GM19025 (cell line): ENCODE data around the gene CTBP1.

Experiments used
- ATAC-seq: cut with Tn5 transposase; IDR thresholded peaks from one replicate; pipeline ENCODE4 v1.9.1; 2021; ENCODE audit warnings: mild to moderate bottlenecking, low read depth, moderate library complexity; ENCODE audit not compliant: unreplicated experiment

CTBP1 gene

GRCh38 chr4:1201851-1202525 lies 46.9 kb downstream of the CTBP1 start:
- peak; percentile 26 for ATAC-seq

- no peak for ATAC-seq
Measured at GRCh38 chr4:1200425-1201035, 48.4 kb downstream of the CTBP1 start.

GRCh38 chr4:1199556-1200331 lies 49.2 kb downstream of the CTBP1 start:
- ATAC-seq = no peak

- no peak for ATAC-seq
Measured at GRCh38 chr4:1198098-1198844, 50.7 kb downstream of the CTBP1 start.

- ATAC-seq = no peak
Measured at GRCh38 chr4:1196421-1197183, 52.3 kb downstream of the CTBP1 start.

- no peak for ATAC-seq
Measured at GRCh38 chr4:1195891-1196401, 53.0 kb downstream of the CTBP1 start.

GRCh38 chr4:1195109-1195671 lies 53.7 kb downstream of the CTBP1 start:
- ATAC-seq = no peak

GRCh38 chr4:1194010-1194900 lies 54.7 kb downstream of the CTBP1 start:
- ATAC-seq = no peak

GRCh38 chr4:1193206-1194009 lies 55.5 kb downstream of the CTBP1 start:
- ATAC-seq = no peak

GRCh38 chr4:1192493-1193205 lies 56.3 kb downstream of the CTBP1 start:
- ATAC-seq = no peak

- no peak for ATAC-seq
Measured at GRCh38 chr4:1192091-1192492, 56.8 kb downstream of the CTBP1 start.

- no peak for ATAC-seq
Measured at GRCh38 chr4:1191621-1192020, 57.3 kb downstream of the CTBP1 start.

- ATAC-seq = no peak
Measured at GRCh38 chr4:1187182-1187581, 61.7 kb downstream of the CTBP1 start.

- ATAC-seq = no peak
Measured at GRCh38 chr4:1183985-1184773, 64.8 kb downstream of the CTBP1 start.

GRCh38 chr4:1182313-1182712 lies 66.6 kb downstream of the CTBP1 start:
- ATAC-seq = no peak

GRCh38 chr4:1180663-1181062 lies 68.3 kb downstream of the CTBP1 start:
- no peak for ATAC-seq
